Measurements from ENCODE around the gene MYL10.

DNA sequence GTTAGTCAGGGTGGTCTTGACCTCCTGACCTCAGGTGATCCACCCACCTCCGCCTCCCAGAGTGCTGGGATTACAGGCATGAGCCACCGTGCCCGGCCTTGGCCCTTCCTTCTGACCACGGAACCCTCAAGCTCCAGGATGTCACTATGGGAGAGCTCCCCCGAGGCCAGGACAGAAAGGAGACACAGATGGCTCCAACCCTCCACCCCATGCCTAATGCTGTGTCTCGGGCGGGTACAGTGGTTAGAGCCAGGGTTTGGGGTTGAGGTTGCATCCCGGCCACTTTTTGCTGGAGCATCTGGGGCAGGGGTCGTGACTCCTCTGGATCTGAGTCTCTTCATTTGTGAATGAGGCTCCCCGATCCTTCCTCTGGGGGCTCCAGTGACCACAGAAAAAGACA, 8.1 kb downstream of the MYL10 start:
- no peak for TF ChIP-seq EZH2 (IDR thresholded peaks at IDR 0.05; ENCODE audit: low read depth)
- TF ChIP-seq, protein P1, sequence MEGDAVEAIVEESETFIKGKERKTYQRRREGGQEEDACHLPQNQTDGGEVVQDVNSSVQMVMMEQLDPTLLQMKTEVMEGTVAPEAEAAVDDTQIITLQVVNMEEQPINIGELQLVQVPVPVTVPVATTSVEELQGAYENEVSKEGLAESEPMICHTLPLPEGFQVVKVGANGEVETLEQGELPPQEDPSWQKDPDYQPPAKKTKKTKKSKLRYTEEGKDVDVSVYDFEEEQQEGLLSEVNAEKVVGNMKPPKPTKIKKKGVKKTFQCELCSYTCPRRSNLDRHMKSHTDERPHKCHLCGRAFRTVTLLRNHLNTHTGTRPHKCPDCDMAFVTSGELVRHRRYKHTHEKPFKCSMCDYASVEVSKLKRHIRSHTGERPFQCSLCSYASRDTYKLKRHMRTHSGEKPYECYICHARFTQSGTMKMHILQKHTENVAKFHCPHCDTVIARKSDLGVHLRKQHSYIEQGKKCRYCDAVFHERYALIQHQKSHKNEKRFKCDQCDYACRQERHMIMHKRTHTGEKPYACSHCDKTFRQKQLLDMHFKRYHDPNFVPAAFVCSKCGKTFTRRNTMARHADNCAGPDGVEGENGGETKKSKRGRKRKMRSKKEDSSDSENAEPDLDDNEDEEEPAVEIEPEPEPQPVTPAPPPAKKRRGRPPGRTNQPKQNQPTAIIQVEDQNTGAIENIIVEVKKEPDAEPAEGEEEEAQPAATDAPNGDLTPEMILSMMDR (conservative IDR thresholded peaks at IDR 0.05): no peak
